Measurements from ENCODE around the gene PTMS. TPM values are rescaled to one million over a fixed set of nuclear protein-coding genes. Genes with fewer than 3 reads are reported as not detected.

PTMS gene
- polyA plus RNA-seq, 3 donors: 589 to 718 (median 618) TPM

- DNase-seq: no peak
Observed at GRCh38 chr12:6783828-6784227, 17.7 kb downstream of the PTMS start.

DNA sequence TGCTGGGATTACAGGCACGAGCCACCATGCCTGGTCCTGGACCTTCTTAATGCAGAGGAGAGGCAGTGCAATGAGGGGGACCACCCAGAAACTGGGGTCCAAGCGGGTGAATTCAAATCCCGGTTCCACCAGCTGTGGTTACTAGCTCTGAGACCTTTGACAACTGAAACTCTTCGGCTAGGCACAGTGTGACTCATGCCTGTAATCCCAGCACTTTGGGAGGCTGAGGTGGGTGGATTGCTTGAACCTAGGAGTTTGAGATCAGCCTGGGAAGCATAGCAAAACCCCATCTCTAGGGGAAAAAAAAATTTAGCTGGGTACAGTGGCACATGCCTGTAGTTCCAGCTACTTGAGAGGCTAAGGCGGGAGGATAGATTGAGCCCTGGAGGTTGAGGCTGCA, 18.1 kb downstream of the PTMS start:
- DNase-seq: no peak

GRCh38 chr12:6784761-6785160, 18.6 kb downstream of the PTMS start:
- DNase-seq: no peak

- DNase-seq: no peak
Observed at GRCh38 chr12:6786416-6787094, 20.4 kb downstream of the PTMS start.

GRCh38 chr12:6787309-6787708, 21.1 kb downstream of the PTMS start:
- no peak for DNase-seq

DNA sequence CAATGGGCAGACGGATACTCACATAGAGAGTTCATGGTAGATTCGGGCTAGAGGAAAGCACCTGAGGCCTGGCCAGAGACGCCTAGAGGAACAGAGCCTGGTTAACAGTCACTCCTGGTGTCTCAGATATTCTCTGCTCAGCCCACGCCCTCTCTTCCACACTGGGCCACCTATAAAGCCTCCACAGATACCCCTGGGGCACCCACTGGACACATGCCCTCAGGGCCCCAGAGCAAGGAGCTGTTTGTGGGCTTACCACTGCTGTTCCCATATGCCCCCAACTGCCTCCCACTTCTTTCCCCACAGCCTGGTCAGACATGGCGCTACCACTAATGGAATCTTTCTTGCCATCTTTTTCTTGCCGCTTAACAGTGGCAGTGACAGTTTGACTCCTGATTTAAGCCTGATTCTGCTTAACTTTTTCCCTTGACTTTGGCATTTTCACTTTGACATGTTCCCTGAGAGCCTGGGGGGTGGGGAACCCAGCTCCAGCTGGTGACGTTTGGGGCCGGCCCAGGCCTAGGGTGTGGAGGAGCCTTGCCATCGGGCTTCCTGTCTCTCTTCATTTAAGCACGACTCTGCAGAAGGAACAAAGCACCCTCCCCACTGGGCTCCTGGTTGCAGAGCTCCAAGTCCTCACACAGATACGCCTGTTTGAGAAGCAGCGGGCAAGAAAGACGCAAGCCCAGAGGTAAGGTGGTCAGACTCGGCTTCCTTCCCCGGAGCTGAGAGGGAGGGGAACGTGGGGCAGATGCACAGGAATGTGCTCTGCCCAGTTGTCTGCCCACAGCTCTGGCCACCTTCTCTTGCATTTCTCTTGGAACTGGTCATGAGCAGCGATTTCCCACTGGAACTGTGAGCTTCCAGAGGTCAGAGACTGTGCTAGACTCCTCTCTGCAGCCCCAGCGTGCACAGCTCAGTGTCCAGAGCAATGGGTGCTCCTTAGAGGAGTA, 23.1 kb downstream of the PTMS start, which contains the start of gene CD4:
CD4 (plus strand) TSS at position 557 of the 953 bp plus-strand sequence. CDS start 10,611 bp downstream, outside the sequence.
- DNase-seq: no peak

- no peak for DNase-seq
Observed at GRCh38 chr12:6790496-6791150, 24.5 kb downstream of the PTMS start.

DNA sequence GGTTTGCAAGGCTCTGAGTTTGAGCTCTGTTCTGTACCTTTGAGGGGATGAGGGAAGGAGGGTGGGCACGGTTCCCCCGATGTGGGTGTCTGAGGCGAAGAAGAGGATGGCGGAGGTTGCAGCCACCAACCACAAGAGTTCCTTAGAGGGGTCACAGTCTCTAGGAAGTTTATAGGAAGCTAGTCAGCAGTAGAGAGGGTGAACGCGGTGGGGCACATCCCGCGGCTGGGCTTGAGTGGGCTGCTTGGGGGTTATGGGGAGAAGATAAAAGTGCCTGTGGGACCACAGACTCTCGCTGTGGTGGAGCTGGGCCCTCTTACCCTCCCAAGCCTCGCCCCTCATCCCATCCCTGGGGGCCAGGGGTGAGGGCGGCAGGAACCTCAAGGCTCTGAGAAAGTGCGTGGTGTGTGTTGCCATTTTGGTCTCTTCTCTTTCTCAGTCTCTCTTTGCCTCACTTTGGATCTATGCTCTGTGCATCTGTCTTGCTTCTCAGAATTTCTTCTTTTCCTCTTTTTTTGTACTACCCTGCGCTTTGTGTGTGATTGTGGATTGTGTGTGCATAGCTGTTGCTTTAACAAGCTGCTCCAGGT, 25.9 kb downstream of the PTMS start:
- no peak for DNase-seq

GRCh38 chr12:6792522-6793201, 26.5 kb downstream of the PTMS start:
- DNase-seq: peak; percentile 47

- DNase-seq: no peak
Observed at GRCh38 chr12:6795088-6795487, 28.9 kb downstream of the PTMS start.

DNA sequence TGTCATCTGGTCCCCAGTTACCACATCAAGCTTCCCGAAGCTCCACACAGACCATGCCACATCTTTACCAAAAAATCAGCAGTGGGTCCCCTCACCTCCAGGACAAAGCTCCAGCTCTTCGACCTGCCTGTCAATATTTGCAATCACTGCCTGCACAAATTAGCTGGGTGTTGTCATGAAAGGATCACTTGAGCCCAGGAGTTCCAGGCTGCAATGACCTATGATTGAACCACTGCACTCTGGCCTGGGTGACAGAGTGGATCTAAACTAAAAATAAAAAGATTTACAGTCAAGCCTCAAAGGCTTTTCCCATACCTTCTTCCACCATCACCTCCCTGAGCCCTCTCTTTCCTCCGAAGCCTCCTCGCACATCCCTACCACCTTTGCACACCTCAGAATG, 30.4 kb downstream of the PTMS start:
- no peak for DNase-seq

GRCh38 chr12:6799147-6799546, 33.0 kb downstream of the PTMS start:
- no peak for DNase-seq

GRCh38 chr12:6807170-6807569, 41.0 kb downstream of the PTMS start:
- DNase-seq: no peak

GRCh38 chr12:6809056-6809455, 42.9 kb downstream of the PTMS start:
- no peak for DNase-seq

GRCh38 chr12:6810758-6811157, 44.6 kb downstream of the PTMS start:
- DNase-seq: no peak

DNA sequence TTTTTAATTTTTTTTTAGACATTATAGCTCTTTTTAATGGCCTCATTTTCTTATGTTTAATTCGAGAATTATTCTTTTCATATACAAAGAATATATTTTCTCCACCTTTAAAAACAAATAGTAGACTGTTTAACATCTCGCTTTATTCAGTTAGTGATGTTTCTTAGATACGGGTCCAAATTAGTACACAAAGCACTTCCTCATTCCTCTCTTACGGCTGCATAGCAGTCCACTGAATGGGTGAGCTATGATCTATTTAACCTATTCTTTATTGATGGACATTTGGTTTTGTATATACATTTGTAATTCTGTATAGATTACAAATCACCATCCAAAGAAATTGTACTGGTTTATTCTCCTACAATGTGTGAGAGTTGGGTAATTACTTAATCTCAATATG, 47.2 kb downstream of the PTMS start:
- DNase-seq: no peak

GRCh38 chr12:6816598-6816997, 50.4 kb downstream of the PTMS start:
- no peak for DNase-seq

GRCh38 chr12:6817098-6817497, 50.9 kb downstream of the PTMS start:
- no peak for DNase-seq

- DNase-seq: no peak
Observed at GRCh38 chr12:6817662-6818157, 51.5 kb downstream of the PTMS start.

- DNase-seq: no peak
Observed at GRCh38 chr12:6818222-6818621, 52.1 kb downstream of the PTMS start.

DNA sequence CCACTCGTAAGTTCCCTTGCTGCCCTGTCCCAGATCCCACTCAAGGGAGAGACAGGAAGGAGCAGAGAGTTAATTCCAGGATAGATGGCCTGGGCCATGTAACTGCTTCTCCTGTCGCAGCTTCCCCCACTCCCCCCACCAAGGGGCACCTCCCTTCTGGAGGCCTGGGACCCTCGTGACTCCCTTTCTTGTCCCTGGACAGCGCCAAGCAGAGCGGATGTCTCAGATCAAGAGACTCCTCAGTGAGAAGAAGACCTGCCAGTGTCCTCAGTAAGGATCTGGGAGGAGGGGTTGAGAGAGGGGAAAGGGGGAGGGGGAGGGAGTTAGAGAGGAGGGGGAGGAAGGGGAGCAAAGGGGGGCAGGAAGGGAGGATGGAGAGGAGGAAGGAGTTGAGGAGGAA, 52.5 kb downstream of the PTMS start:
- DNase-seq: no peak
